NCI-H510A (cell line): ENCODE results near the gene ANXA4.

Experiments
- DNase-seq: peaks from one replicate; lab custom pipeline; 2025; lab: John Stamatoyannopoulos, UW

ANXA4 gene

GRCh38 chr2:69847068-69847828 is 105.3 kb downstream of the ANXA4 start:
- DNase-seq = no peak

GRCh38 chr2:69848186-69848790 is 106.4 kb downstream of the ANXA4 start:
- DNase-seq = no peak

- no peak for DNase-seq
Observed at GRCh38 chr2:69858261-69858660, 116.3 kb downstream of the ANXA4 start.

GRCh38 chr2:69863298-69863697 is 121.4 kb downstream of the ANXA4 start:
- DNase-seq = no peak
